SH-SY5Y (cell line): ENCODE results near the gene GSTP1.

Experiments used
- GATA2 ChIP-seq: IDR thresholded peaks from 2 replicates; pipeline ENCODE4 v1.6.1; 2011; ENCODE audit warnings: mild to moderate bottlenecking, low read depth, low read length
- GATA3 ChIP-seq: IDR thresholded peaks from 2 replicates; pipeline ENCODE4 v1.6.1; 2011; ENCODE audit warnings: low read depth, mild to moderate bottlenecking, low read length, moderate library complexity

Gene GSTP1

GRCh38 chr11:67583247-67584204 is at the start of gene GSTP1:
Gene GSTP1 (plus strand): TSS chr11:67583812. CDS start chr11:67583844, 32 bp downstream.
- TF ChIP-seq GATA3, result no peak
- no peak for TF ChIP-seq GATA2

- TF ChIP-seq GATA2 (no peak), GATA3 (no peak)
These were observed 49.4 kb upstream of the GSTP1 start for GRCh38 chr11:67534070-67534679.

GRCh38 chr11:67535561-67535960 is 48.1 kb upstream of the GSTP1 start:
- no peak for TF ChIP-seq GATA2
- no peak for TF ChIP-seq GATA3

- TF ChIP-seq GATA3 (no peak), GATA2 (no peak)
These were observed 45.3 kb upstream of the GSTP1 start for GRCh38 chr11:67538306-67538705.

GRCh38 chr11:67538823-67539505 is 44.6 kb upstream of the GSTP1 start:
- TF ChIP-seq GATA2 (no peak), GATA3 (no peak)

- TF ChIP-seq GATA2, result no peak
- TF ChIP-seq GATA3, result no peak
These were observed 44.1 kb upstream of the GSTP1 start for GRCh38 chr11:67539550-67539949.

GRCh38 chr11:67541198-67541597 is 42.4 kb upstream of the GSTP1 start:
- TF ChIP-seq GATA3 (no peak), GATA2 (no peak)

GRCh38 chr11:67542169-67542568 is 41.4 kb upstream of the GSTP1 start:
- TF ChIP-seq GATA3 (no peak), GATA2 (no peak)

- TF ChIP-seq GATA3 (no peak), GATA2 (no peak)
These were observed 40.6 kb upstream of the GSTP1 start for GRCh38 chr11:67542971-67543370.

- TF ChIP-seq GATA2 (no peak), GATA3 (no peak)
These were observed 40.0 kb upstream of the GSTP1 start for GRCh38 chr11:67543585-67543984.

GRCh38 chr11:67544616-67545242 is 38.9 kb upstream of the GSTP1 start:
- TF ChIP-seq GATA2, result no peak
- TF ChIP-seq GATA3, result no peak

GRCh38 chr11:67545280-67545679 is 38.3 kb upstream of the GSTP1 start:
- TF ChIP-seq GATA2 (no peak), GATA3 (no peak)

- TF ChIP-seq GATA2, result no peak
- TF ChIP-seq GATA3, result no peak
These were observed 35.0 kb upstream of the GSTP1 start for GRCh38 chr11:67548555-67549110.
